ENCODE data around the gene MAGI3.

MAGI3 gene

DNA sequence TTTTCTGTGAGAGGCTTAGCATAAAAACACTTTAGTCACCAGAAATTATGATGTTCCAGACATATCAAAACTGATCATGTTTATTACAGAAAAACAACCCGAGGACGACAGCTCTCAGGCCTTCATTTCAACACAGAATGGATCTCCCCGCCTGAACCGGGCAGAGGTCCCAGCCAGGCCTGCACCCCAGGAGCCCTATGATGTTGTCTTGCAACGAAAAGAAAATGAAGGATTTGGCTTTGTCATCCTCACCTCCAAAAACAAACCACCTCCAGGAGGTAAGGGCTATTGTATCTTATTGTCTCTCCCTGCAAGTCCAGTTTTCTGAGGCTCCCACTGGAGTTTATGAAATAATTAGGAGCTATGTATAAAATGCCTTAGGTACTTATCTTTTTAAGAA, 263.4 kb downstream of the MAGI3 start:
- Histone ChIP-seq H3K36me3 (no peaks in the 10 kb centered on the region), H3K4me3 (ENCODE audit: low read depth, low read length) (no peak overlapping the region), H3K27ac (no peak overlapping the region), H3K9me3 (ENCODE audit: severe bottlenecking) (no peaks in the 10 kb centered on the region), H3K27me3 (ENCODE audit: insufficient read depth, low read depth, severe bottlenecking) (no peaks in the 10 kb centered on the region)
- no peak for TF ChIP-seq CTCF (IDR thresholded peaks at IDR 0.05; ENCODE audit: low read depth, low read length)
- no peak for DNase-seq

DNA sequence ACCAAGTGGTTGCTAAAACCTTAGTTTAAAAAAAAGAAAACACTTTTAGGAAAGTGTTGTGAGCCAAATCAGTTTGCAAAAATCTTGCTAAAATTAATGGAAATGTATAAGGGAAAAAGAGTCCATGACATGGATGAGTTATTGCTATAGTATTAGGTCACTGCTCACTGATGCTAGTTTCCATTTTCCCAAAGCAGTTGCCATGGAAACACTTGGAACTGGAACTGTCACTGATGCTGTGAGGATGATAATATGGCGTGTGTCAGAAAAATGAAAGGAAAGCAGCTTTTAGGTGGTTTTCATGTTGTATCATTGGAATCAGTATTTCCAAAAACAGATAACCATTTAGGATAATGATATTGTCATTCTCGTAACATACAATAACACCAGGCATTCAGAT, 264.6 kb downstream of the MAGI3 start:
- Histone ChIP-seq H3K36me3 (no peaks in the 10 kb centered on the region), H3K9me3 (ENCODE audit: severe bottlenecking) (no peaks in the 10 kb centered on the region), H3K4me3 (ENCODE audit: low read depth, low read length) (no peak overlapping the region), H3K27me3 (ENCODE audit: insufficient read depth, low read depth, severe bottlenecking) (no peaks in the 10 kb centered on the region), H3K27ac (no peak overlapping the region)
- DNase-seq = no peak
- TF ChIP-seq CTCF (IDR thresholded peaks at IDR 0.05; ENCODE audit: low read depth, low read length) = no peak

DNA sequence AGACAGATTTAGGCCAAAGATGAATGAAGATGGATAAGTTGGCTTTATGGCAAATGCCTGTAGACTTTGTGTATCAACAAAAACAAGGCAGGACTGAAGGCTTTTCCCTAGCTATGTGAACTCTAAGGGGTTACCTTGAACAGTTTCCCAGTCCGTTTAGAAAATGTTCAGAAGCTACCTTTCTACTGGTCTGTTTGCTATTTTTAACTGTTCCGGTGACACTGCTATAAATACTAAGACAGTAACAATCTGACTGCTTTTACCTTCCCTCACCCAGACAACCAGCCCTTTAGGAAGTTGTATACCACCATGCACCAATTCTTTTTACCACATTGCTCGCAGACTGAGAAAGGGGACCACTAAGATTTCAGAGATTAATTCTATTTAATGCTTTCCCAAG, 266.8 kb downstream of the MAGI3 start:
- no peaks in the 10 kb centered on the region for H3K36me3 ChIP-seq
- no peak overlapping the region for H3K4me3 ChIP-seq (ENCODE audit: low read depth, low read length)
- H3K9me3 ChIP-seq (ENCODE audit: severe bottlenecking) = no peaks in the 10 kb centered on the region
- no peak for TF ChIP-seq CTCF (IDR thresholded peaks at IDR 0.05; ENCODE audit: low read depth, low read length)
- no peak for DNase-seq
- no peak overlapping the region for H3K27ac ChIP-seq
- H3K27me3 ChIP-seq (ENCODE audit: insufficient read depth, low read depth, severe bottlenecking) = no peaks in the 10 kb centered on the region

GRCh38 chr1:113657556-113658063, 267.3 kb downstream of the MAGI3 start:
- Histone ChIP-seq H3K36me3 (no peaks in the 10 kb centered on the region), H3K4me3 (ENCODE audit: low read depth, low read length) (no peak overlapping the region), H3K27ac (no peak overlapping the region), H3K9me3 (ENCODE audit: severe bottlenecking) (no peaks in the 10 kb centered on the region), H3K27me3 (ENCODE audit: insufficient read depth, low read depth, severe bottlenecking) (no peaks in the 10 kb centered on the region)
- DNase-seq = no peak
- no peak for TF ChIP-seq CTCF (IDR thresholded peaks at IDR 0.05; ENCODE audit: low read depth, low read length)

DNA sequence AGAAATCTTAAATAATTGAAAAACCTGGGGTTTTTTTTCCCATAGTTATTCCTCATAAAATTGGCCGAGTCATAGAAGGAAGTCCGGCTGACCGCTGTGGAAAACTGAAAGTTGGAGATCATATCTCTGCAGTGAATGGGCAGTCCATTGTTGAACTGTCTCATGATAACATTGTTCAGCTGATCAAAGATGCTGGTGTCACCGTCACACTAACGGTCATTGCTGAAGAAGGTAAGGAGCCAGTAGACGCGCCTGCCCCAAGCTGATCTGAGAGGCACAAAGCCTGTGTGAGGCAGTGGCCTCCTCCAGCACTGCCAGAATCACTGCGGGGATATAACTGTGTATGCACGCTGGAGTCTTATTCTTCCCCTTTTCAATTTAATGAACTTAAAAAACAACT, 268.7 kb downstream of the MAGI3 start:
- Histone ChIP-seq H3K27ac (no peak overlapping the region), H3K9me3 (ENCODE audit: severe bottlenecking) (no peaks in the 10 kb centered on the region), H3K36me3 (no peaks in the 10 kb centered on the region), H3K4me3 (ENCODE audit: low read depth, low read length) (no peak overlapping the region), H3K27me3 (ENCODE audit: insufficient read depth, low read depth, severe bottlenecking) (no peaks in the 10 kb centered on the region)
- DNase-seq = no peak
- no peak for TF ChIP-seq CTCF (IDR thresholded peaks at IDR 0.05; ENCODE audit: low read depth, low read length)

GRCh38 chr1:113659556-113659955, 269.2 kb downstream of the MAGI3 start:
- DNase-seq = no peak
- no peak for TF ChIP-seq CTCF (IDR thresholded peaks at IDR 0.05; ENCODE audit: low read depth, low read length)
- H3K9me3 ChIP-seq (ENCODE audit: severe bottlenecking) = no peaks in the 10 kb centered on the region
- no peak overlapping the region for H3K4me3 ChIP-seq (ENCODE audit: low read depth, low read length)
- H3K27me3 ChIP-seq (ENCODE audit: insufficient read depth, low read depth, severe bottlenecking) = no peaks in the 10 kb centered on the region
- no peaks in the 10 kb centered on the region for H3K36me3 ChIP-seq
- H3K27ac ChIP-seq = no peak overlapping the region
